Lower leg skin (tissue), 4 donors: ENCODE measurements around the gene GBE1. TPM values are rescaled to one million over a fixed set of nuclear protein-coding genes. Genes with fewer than 3 reads are reported as not detected.

ENCODE experiments used
- DNase-seq, 2 donors: peaks; one replicate each; pipeline ENCODE4 v3.0.0-alpha.2; 2019; ENCODE audit warnings: low spot score in 2 of 2
- H3K4me3 ChIP-seq: fragments of 200-600 bp; sonication (generic); 2 replicates; pipeline ENCODE4 v1.5.1; 2017; ENCODE audit warnings: mild to moderate bottlenecking, low read depth; ENCODE audit not compliant: poor library complexity, severe bottlenecking
- CTCF ChIP-seq, 3 donors: fragments of 450-650 bp; IDR thresholded peaks; one replicate each; pipeline ENCODE4 v1.5.1; 2016; ENCODE audit warnings: antibody characterized with exemption in 3 of 3, mild to moderate bottlenecking in 3 of 3, moderate library complexity in 2 of 3
- POLR2A ChIP-seq, 2 donors: fragments of 450-650 bp; IDR thresholded peaks; one replicate each; pipeline ENCODE4 v1.6.1; 2016 to 2017; ENCODE audit warnings: antibody characterized with exemption in 2 of 2, mild to moderate bottlenecking in 1 of 2, moderate library complexity in 1 of 2
- WGBS, 2 donors: methylation state at CpG; one replicate each; pipeline ENCODE4 v1.1.5; 2018; 5-methylcytosine and 5-hydroxymethylcytosine counted together
- intact Hi-C: fragments of 100-400 bp; cut with DNase I; formaldehyde crosslinking; loops from one replicate; pipeline ENCODE4 v1.15.0; 2023; ENCODE audit warnings: low total_unique reads
- total RNA-seq, 4 donors: library from RNA; depleted of rRNA; stranded (reverse); fragments of >200 nt; gene quantifications; one replicate each; pipeline ENCODE4 v1.1.0, GENCODE V29; 2016

The GBE1 gene
- total RNA-seq, 4 donors from 2014 or later = 13.5 to 21.7 (median 15.8) TPM

- DNase-seq = no peak
- TF ChIP-seq POLR2A (IDR thresholded peaks at IDR 0.05) (no peak), CTCF (IDR thresholded peaks at IDR 0.05) (no peak)
- H3K4me3 ChIP-seq = no peak overlapping the region
- intact Hi-C loops = no loop called here
- 90 to 93% methylated on average over 1 of the region's 1 CpG for WGBS, 2 donors
Observed at GRCh38 chr3:81466201-81466560, 295.3 kb downstream of the GBE1 start.

- intact Hi-C loops = no loop called here
- WGBS, 2 donors = 87 to 89% methylated on average over 7 of the region's 7 CpGs
- no peak for DNase-seq
- no peak for TF ChIP-seq CTCF (IDR thresholded peaks at IDR 0.05)
- TF ChIP-seq POLR2A (IDR thresholded peaks at IDR 0.05) = no peak
- H3K4me3 ChIP-seq = no peak overlapping the region
Observed at GRCh38 chr3:81465510-81466200, 295.8 kb downstream of the GBE1 start.

GRCh38 chr3:81463781-81464180, 297.7 kb downstream of the GBE1 start:
- intact Hi-C loops = no loop called here
- 51 to 54% methylated on average over 3 of the region's 3 CpGs for WGBS, 2 donors

GRCh38 chr3:81462921-81463320, 298.5 kb downstream of the GBE1 start:
- TF ChIP-seq CTCF (IDR thresholded peaks at IDR 0.05) = no peak
- no peak for TF ChIP-seq POLR2A (IDR thresholded peaks at IDR 0.05)
- DNase-seq = no peak
- no peak overlapping the region for H3K4me3 ChIP-seq
- WGBS, 2 donors = 46 to 56% methylated on average over 4 of the region's 4 CpGs
- intact Hi-C loops = no loop called here

More at GRCh38 chr3:81463781-81464180, 297.7 kb downstream of the GBE1 start:
- TF ChIP-seq POLR2A (IDR thresholded peaks at IDR 0.05) (no peak), CTCF (IDR thresholded peaks at IDR 0.05) (no peak)
- H3K4me3 ChIP-seq = no peak overlapping the region
- DNase-seq = no peak

- H3K4me3 ChIP-seq = no peak overlapping the region
- TF ChIP-seq POLR2A (IDR thresholded peaks at IDR 0.05) = no peak
- intact Hi-C loops = no loop called here
- DNase-seq = no peak
Observed at GRCh38 chr3:81459733-81460132, 301.7 kb downstream of the GBE1 start.

GRCh38 chr3:81452418-81452817, 309.0 kb downstream of the GBE1 start:
- DNase-seq = no peak
- H3K4me3 ChIP-seq = no peak overlapping the region
- TF ChIP-seq CTCF (IDR thresholded peaks at IDR 0.05) (no peak), POLR2A (IDR thresholded peaks at IDR 0.05) (no peak)
- intact Hi-C loops = no loop called here
